ENCODE data around the gene ACTL10. TPM values are rescaled to one million over a fixed set of nuclear protein-coding genes. Genes with fewer than 3 reads are reported as not detected.

The ACTL10 gene
- total and polyA plus RNA-seq, 11 donors, result 0.13 to 1.1 (median 0.36) TPM

GRCh38 chr20:33656010-33656782 lies 10.5 kb upstream of the ACTL10 start:
- WGBS, 4 donors, result 91 to 93% (median 93%) methylated on average over 6 to 10 of the region's 10 CpGs
- DNase-seq (no peak), ATAC-seq (no peak)
- H3K36me3 ChIP-seq, result peaks cover 0 to 37% (median 17%) of the 10 kb centered on the region in 9 donors
- intact Hi-C loops (cut with DNase I), result no loop called here
- TF ChIP-seq CTCF (IDR thresholded peaks at IDR 0.05) (no peak), POLR2A (IDR thresholded peaks at IDR 0.05) (no peak)
- H3K27me3 ChIP-seq, result no peaks in the 10 kb centered on the region
- H3K4me3 ChIP-seq, result no peak overlapping the region
- no peak overlapping the region for H3K27ac ChIP-seq
- no peaks in the 10 kb centered on the region for H3K9me3 ChIP-seq
- peaks cover 0 to 17% (median 6%) of the 10 kb centered on the region in 12 donors for H3K4me1 ChIP-seq

DNA sequence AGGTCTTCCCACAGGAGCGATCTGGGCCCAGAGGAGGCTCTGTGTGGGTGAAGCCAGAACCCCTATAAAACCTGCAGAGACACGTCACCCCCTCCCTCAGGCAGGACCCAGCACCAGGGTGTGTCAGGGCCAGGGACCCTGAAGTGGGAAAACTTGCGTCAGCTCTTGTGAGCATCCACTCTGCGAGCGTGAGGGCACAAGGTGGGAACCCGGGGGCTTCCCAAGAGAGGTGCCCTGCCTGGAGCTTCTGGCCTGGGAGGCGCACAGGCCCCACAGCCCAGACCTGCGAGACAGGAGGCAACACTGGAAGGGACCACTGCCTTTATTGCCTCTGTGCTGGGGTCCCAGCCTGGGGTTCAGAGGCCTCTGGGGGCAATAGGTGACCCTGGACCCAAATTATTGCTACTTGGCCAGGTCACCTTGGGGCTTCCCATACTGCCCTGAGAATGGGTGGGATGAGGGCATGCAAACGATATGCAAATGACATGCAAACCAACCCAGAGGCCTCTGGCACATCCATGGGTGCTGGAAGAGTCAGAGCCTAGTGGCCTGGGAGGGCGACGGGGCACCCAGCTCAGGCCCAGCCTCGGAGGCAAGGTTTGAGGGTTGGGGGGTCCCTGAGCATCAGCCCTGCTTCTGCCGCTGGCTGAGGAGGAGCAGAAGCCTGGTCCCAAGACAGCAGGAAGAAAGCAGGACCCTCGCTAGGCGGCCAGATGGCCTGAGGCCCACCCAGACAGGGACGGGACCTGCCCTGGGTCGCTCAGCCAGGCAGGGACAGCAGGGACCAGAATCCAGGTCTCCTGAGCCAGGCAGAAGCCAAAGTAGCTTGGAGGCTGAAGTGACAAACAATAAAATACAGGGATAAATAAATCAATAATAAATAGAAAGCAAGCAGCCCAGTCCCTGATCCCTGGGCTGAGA lies 9.7 kb upstream of the ACTL10 start:
- H3K9me3 ChIP-seq, result no peaks in the 10 kb centered on the region
- DNase-seq, result no peak
- no peaks in the 10 kb centered on the region for H3K27me3 ChIP-seq
- H3K4me1 ChIP-seq, result peaks cover 0 to 17% (median 6%) of the 10 kb centered on the region in 12 donors
- no peak for ATAC-seq
- no peak for TF ChIP-seq POLR2A (IDR thresholded peaks at IDR 0.05)
- no peak for TF ChIP-seq CTCF (IDR thresholded peaks at IDR 0.05)
- H3K36me3 ChIP-seq, result peaks cover 0 to 37% (median 17%) of the 10 kb centered on the region in 9 donors
- intact Hi-C loops (cut with DNase I), result no loop called here
- H3K4me3 ChIP-seq, result no peak overlapping the region
- H3K27ac ChIP-seq, result no peak overlapping the region
- 92 to 96% (median 95%) methylated on average over 12 to 17 of the region's 17 CpGs for WGBS, 4 donors

DNA sequence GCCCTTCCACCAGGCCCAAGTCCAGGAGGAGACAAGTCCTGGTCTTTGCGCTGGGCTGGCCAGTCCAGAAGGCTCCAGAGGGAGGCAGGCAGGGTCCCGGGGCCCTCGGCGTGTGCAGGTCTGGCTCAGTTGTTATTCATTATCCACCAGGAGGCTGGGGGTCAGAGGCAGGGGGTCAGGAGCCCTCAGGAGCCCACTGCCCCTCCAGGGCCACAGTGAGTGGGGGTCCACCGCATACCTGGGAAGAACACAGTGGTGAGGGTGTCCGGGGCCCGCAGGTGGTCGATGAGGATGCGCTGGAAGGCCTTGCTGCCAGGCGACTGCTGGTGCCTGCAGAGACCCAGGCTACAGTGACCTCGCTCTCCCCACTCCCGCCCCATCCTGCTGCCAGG lies 9.0 kb upstream of the ACTL10 start:
- Histone ChIP-seq H3K27me3 (no peaks in the 10 kb centered on the region), H3K36me3 (peaks cover 0 to 37% (median 17%) of the 10 kb centered on the region in 9 donors), H3K4me3 (no peak overlapping the region), H3K27ac (no peak overlapping the region), H3K4me1 (peaks cover 0 to 20% (median 7%) of the 10 kb centered on the region in 12 donors), H3K9me3 (no peaks in the 10 kb centered on the region)
- DNase-seq (no peak), ATAC-seq (no peak)
- intact Hi-C loops (cut with DNase I), result no loop called here
- TF ChIP-seq POLR2A (IDR thresholded peaks at IDR 0.05), result no peak
- no peak for TF ChIP-seq CTCF (IDR thresholded peaks at IDR 0.05)
- WGBS, 4 donors, result 93 to 98% (median 95%) methylated on average over 12 of the region's 12 CpGs

DNA sequence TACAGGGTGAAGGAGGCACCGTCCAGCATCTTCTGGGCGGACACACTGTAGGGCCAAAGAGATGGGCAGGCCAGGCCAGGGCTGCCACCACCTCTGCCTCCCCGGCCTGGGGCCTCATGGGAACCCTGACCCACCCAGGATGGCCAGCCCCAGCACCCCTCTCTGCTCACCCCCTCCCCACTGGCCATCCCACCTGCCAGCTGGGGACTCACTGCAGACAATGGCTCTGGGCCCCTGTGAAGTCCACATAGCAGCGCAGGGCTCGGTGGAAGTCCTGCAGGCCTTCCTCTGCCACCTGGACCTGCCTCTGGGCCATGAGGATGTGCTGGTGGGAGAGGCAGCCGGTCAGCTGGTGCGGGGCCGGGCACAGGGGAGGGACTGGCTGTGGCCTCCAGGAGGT lies 8.2 kb upstream of the ACTL10 start:
- H3K4me3 ChIP-seq, result no peak overlapping the region
- intact Hi-C loops (cut with DNase I), result no loop called here
- TF ChIP-seq CTCF (IDR thresholded peaks at IDR 0.05), result no peak
- TF ChIP-seq POLR2A (IDR thresholded peaks at IDR 0.05), result no peak
- no peak for ATAC-seq
- no peak overlapping the region for H3K27ac ChIP-seq
- DNase-seq, result no peak
- no peaks in the 10 kb centered on the region for H3K27me3 ChIP-seq
- H3K36me3 ChIP-seq, result peaks cover 0 to 37% (median 17%) of the 10 kb centered on the region in 9 donors
- peaks cover 0 to 20% (median 9%) of the 10 kb centered on the region in 12 donors for H3K4me1 ChIP-seq
- 91 to 96% (median 94%) methylated on average over 5 to 8 of the region's 8 CpGs for WGBS, 4 donors
- no peaks in the 10 kb centered on the region for H3K9me3 ChIP-seq
